HG02852 (cell line): ENCODE results near the gene C2CD3.

Experiments
- ATAC-seq: cut with Tn5 transposase; IDR thresholded peaks from one replicate; pipeline ENCODE4 v1.9.1; 2021; ENCODE audit warnings: mild to moderate bottlenecking, moderate library complexity; ENCODE audit not compliant: unreplicated experiment

Gene C2CD3

DNA sequence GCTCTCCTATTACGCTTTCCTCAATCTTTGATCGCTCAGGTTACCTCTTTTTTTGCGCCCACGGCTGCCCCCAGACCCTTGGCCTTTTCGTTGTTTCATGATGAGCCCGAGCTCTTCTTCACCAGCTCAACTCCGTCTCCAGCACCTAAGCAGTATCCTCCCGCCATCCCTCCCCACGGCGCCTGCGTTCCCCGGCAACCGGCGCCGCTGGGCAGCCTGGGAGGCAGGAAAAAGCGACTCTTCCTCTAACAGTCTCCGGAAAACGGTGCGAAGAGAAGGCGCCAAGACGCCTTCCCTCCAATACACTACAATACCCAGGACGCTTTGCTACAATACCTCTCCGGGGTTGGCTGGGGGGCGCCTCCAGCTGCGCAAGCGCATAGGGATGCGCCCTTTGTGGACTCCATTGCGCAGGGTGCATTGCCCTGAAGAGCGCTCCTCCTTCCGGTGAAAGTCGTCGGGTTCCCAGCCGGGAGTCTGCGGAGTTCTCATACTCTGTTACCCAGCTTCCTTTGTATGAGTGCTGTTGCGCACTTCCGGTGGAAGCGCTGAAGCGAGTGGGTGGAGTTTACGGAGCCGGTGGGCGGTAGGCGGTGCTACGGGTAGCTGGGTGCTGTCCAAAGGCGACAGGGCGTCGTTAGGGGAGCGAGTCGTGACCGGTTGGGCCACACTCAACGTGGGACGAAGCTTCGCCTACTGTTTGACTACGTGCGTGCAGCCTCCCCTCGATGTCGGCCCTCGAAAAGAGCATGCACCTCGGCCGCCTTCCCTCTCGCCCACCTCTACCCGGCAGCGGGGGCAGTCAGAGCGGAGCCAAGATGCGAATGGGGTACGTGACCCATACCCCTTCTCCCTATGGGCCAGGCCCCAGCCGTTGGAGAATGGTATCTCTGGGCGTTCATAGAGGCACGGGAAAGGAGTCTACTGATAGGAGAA is at the start of gene C2CD3, which contains the start of gene PPME1:
C2CD3 (minus strand) TSS at position 309 of the 936 bp plus-strand sequence; CDS start at position 99, 210 bp downstream.
PPME1 (plus strand) TSS at position 596 of the 936 bp plus-strand sequence; CDS start at position 729, 133 bp downstream.
- ATAC-seq, result peak; percentile 95

GRCh38 chr11:74220376-74220775 is 49.6 kb upstream of the C2CD3 start:
- no peak for ATAC-seq

DNA sequence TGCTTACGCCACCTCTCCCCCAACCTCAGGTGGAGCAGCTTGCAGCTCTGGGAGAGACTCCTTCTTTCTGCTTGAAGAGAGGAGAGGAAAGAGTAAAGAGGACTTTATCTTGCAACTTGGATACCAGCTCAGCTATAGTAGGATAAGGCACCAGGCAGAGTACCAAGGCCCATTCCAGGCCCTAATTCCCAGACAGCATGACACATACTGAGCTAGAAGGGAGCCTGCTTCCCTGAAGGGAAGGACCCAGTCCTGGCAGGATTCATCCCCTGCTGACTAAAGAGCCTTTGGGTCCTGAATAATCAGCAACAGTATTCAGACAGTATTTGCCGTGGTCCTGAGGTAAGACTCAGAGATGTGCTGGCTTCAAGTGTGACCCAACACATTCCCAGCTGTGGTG is 41.7 kb upstream of the C2CD3 start:
- ATAC-seq, result no peak

- no peak for ATAC-seq
Measured at GRCh38 chr11:74208507-74208906, 37.7 kb upstream of the C2CD3 start.

DNA sequence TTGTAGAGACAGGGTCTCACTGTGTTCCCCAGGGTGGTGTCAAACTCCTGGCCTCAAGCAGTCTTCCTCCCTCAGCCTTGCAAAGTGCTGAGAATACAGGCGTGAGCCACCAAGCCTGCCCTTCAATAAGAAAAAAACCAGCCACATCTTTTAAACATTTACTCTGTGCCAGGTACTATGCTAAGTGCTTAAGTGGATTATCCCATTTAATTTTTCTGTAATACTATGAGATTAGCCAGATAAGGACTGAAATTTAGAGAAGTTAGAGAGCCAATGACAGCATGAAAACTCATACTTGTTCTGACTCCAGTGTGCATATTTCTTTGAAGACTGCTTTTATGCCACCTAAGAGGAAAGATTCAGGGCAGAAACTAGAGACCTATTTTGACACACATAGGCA is 35.9 kb upstream of the C2CD3 start:
- no peak for ATAC-seq

GRCh38 chr11:74205181-74205580 is 34.4 kb upstream of the C2CD3 start:
- no peak for ATAC-seq

GRCh38 chr11:74204701-74205100 is 33.9 kb upstream of the C2CD3 start:
- no peak for ATAC-seq

- ATAC-seq, result no peak
Measured at GRCh38 chr11:74203966-74204365, 33.2 kb upstream of the C2CD3 start.

- ATAC-seq, result no peak
Measured at GRCh38 chr11:74196781-74197486, 26.1 kb upstream of the C2CD3 start.

GRCh38 chr11:74195828-74196227 is 25.0 kb upstream of the C2CD3 start:
- ATAC-seq, result no peak

DNA sequence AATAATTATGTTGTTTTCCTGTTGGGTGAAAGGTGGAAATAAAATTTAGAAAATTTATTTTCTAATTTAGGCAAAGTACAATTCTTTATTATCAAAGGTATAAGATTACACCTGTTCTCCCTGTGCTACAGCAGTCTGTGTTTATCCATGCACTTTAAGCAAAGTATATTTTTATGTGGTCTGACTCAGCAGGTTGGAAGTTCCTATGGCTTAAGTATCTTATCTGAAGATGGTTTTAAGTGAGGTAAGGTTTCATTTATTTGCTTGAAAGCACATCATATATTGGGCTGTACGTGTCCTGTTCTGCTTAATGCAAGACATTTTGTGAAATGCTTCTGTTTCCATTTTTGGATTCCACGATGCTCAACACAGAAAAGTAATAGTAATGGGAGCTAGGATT is 14.9 kb upstream of the C2CD3 start:
- no peak for ATAC-seq

GRCh38 chr11:74185285-74185684 is 14.5 kb upstream of the C2CD3 start:
- ATAC-seq, result no peak

DNA sequence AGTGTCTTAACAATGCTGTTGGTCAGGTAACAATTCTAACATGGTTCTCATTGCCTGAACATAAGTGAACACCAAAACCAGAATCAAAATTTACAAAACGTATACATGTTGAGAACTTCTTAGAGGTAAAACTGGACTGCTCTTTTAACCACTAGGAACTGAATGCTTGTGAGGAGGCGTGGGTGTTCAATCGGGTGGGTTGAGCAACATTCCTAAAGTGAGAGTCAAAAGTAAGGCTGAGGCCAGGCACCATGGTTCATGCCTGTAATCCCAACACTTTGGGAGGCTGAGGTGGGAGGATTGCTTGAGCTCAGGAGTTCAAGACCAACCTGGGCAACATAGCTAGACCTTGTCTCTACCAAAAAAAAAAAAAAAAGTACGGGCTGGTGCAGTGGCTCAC is 11.8 kb upstream of the C2CD3 start:
- ATAC-seq, result no peak

DNA sequence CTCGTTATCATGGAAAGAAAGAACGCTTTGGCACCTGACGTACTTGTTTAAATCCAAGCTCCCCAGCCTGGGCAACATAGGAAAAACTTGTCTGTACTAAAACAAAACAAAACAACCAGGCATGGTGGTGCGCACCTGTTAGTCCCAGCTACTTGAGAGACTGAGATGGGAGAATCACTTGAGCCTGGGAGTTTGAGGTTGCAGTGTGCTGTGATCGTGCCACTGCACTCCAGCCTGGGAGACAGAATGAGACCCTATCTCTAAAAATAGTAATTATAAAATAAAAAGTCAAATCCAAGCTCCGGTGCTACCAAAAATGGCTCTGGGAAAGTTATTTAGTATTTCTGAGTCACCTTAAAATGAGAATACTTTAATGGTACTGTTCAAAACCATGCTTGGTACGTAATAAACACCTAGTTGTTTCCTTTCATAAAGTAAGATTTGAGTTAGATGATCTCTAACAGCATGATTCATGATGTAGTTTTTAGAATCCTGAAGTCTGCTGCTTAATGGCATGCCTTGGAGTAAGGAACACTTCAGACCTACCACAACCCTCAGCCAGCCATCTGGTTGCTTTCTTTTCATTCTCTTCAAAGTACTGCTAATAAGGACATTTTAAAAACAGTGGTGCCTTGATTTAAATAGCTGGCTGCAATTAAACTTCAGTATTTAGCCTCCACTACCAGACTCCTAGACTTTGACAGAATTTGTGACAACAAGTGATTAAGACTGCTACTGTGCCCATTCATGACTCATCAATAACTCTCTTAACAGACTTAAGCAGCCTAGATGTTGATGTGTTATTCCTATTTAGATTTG is 8.6 kb upstream of the C2CD3 start:
- no peak for ATAC-seq

DNA sequence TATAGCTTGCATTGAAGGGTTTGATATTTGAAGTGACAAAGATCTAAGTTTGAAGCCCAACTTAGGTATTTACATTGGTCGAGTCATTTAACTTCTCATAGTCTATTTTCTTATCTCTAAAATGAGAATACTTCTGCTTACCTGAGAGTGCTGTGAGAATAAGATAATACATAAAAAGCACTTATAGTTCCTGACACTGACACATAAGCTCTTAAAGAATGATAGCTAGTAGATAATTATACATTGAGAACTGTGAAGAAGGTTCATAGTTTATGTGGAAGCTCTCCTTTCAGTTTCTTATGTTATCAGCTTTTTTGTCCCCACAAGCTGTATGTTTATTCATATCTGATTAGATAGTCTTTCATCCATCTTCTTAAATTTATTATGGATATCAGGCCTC is 5.1 kb upstream of the C2CD3 start:
- no peak for ATAC-seq

GRCh38 chr11:74171997-74172396 is 1.2 kb upstream of the C2CD3 start:
- no peak for ATAC-seq

- ATAC-seq, result no peak
Measured at GRCh38 chr11:74171630-74171968, 797 bp upstream of the C2CD3 start.

GRCh38 chr11:74169738-74170458 is 904 bp downstream of the C2CD3 start:
- ATAC-seq, result no peak

DNA sequence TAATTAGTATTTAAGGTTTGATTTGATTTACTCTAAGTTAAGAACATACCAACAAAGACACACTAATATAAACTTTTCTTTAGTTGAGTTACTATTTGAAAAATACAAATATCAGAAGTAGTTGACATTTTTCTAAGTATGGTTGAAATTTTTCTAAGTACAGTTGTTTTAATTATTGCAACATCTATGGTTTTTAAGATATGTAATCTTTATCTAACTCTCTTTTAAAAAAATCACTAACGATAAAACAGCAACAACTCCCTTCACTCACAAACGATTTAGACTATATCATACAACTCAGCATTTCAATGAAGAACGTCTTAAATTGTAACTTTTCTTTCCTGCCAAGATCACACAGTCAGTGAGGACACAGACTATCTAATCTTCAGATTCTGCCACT is 2.0 kb downstream of the C2CD3 start:
- no peak for ATAC-seq

GRCh38 chr11:74162681-74163467 is 7.9 kb downstream of the C2CD3 start:
- peak; percentile 70 for ATAC-seq
